Heart right ventricle (tissue), 16 donors: ENCODE results near the gene PRDM16. TPM values are rescaled to one million over a fixed set of nuclear protein-coding genes. Genes with fewer than 3 reads are reported as not detected.
A peak's percentile ranks its signal among the peaks of the same experiment; 100 is the strongest.

Source experiments
- ATAC-seq, 8 donors: fragments of 200-7000 bp; cut with Tn5 transposase; one replicate each; pipeline ENCODE4 v1.9.1; 2020; ENCODE audit warnings: mild to moderate bottlenecking in 8 of 8, moderate library complexity in 8 of 8, moderate number of reproducible peaks in 1 of 8
- DNase-seq, 2 donors: peaks; one replicate each; pipeline ENCODE4 v3.0.0-alpha.2; 2020
- H3K27ac ChIP-seq, 10 donors: fragments of 200-600 bp; sonication (generic) in 2 of 10; one replicate each; pipeline versions ENCODE4 v1.5.0 to v1.8.0; 2020 to 2022; ENCODE audit warnings: mild to moderate bottlenecking in 3 of 10
- H3K27me3 ChIP-seq, 7 donors: fragments of 200-600 bp; one replicate each; pipeline ENCODE4 v1.8.0; 2021 to 2022; ENCODE audit warnings: mild to moderate bottlenecking in 2 of 7
- H3K36me3 ChIP-seq, 9 donors: fragments of 200-600 bp; sonication (generic) in 1 of 9; one replicate each; pipeline versions ENCODE4 v1.5.0 to v1.8.0; 2020 to 2022; ENCODE audit warnings: mild to moderate bottlenecking in 2 of 9
- H3K4me1 ChIP-seq, 9 donors: fragments of 200-600 bp; sonication (generic) in 1 of 9; one replicate each; pipeline versions ENCODE4 v1.5.0 to v1.8.0; 2020 to 2022; ENCODE audit warnings: mild to moderate bottlenecking in 4 of 9
- H3K4me3 ChIP-seq, 10 donors: fragments of 200-600 bp; sonication (generic) in 2 of 10; one replicate each; pipeline versions ENCODE4 v1.5.0 to v1.8.0; 2020 to 2022; ENCODE audit warnings: mild to moderate bottlenecking in 7 of 10, moderate library complexity in 2 of 10
- H3K9me3 ChIP-seq, 11 donors: fragments of 200-600 bp in 10 of 11; sonication (generic) in 2 of 11; one replicate each; pipeline versions ENCODE4 v1.5.0 to v1.8.0; 2013 to 2022; ENCODE audit warnings: mild to moderate bottlenecking in 2 of 11, control low read depth in 1 of 11, moderate library complexity in 1 of 11
- CTCF ChIP-seq, 9 donors: fragments of 200-600 bp; sonication (generic) in 2 of 9; IDR thresholded peaks; one replicate each; pipeline versions ENCODE4 v1.5.0 to v1.8.0; 2021 to 2022; ENCODE audit warnings: antibody characterized with exemption in 9 of 9, mild to moderate bottlenecking in 5 of 9, moderate library complexity in 1 of 9
- WGBS, 2 donors: extraction: QIAGEN DNeasy Blood & Tissue Kit; methylation state at CpG; one replicate each; pipeline ENCODE4 v1.1.7; 2013; ENCODE audit warnings: inconsistent platforms in 1 of 2; 5-methylcytosine and 5-hydroxymethylcytosine counted together
- intact Hi-C, 10 donors: fragments of 100-400 bp; cut with DNase I; formaldehyde crosslinking; loops; one replicate each; pipeline versions ENCODE4 v1.11.1 to v1.14.2; 2022
- polyA plus RNA-seq, 2 donors: library from polyadenylated mRNA; stranded (reverse); fragments of 200-250 nt; gene quantifications; one replicate each; pipeline ENCODE4 v1.2.3, GENCODE V29; 2013
- total RNA-seq, 10 donors: library from RNA; stranded (reverse); fragmentation: NEBNext Ultra II Directional in 3 of 10; extraction: Animal tissue kit (Norgen Biotek cat#: 25700) in 3 of 10; gene quantifications; one replicate each; pipeline versions ENCODE4 v1.2.1 to v1.2.4, GENCODE V29; 2021 to 2023
- donor health status: Arrhythmogenic right ventricular cardiomyopathy.
- donor health status: ischemic (EF 13 %, LVEDD 7.1; RV severe dilation, severe dysfunction).
- donor health status: healthy with polysubstance abuse.
- donor health status: DM: no; HTN: yes; CAD: no.
- donor health status: DM: no; HTN: no; CAD: no.
- donor health status: ischemic (EF 25% LVEDD 6.9; RV normal size, moderate dysfunction).
- donor health status: ischemic (EF 25% LVEDD 5.7; RV mildly dilated, moderate dysfunction).
- donor health status: healthy.
- donor health status: DM: yes; HTN: yes; CAD: no.
- donor health status: Ischemic cardiomyopathy.
- donor health status: ischemic (EF 35%, LVEDD 5.7; RV mildly dilated, moderate dysfunction).
- donor health status: nonischemic (EF 11% LVEDD 7.7; RV severe dilation, severe dysfunction).
- donor health status: DM: yes; HTN: yes; CAD: no.
- donor health status: PGD.
- donor health status: ischemic (EF 29% LVEDD 5.4; RV normal size, mild dysfunction).
- donor health status: nonischemic (EF 23%, LVEDD 6.1; RV moderate dilation, normal function).

PRDM16 gene
- total and polyA plus RNA-seq, 12 donors = 4.1 to 25.9 (median 14.8) TPM

GRCh38 chr1:3175486-3175885 is 106.5 kb downstream of the PRDM16 start:
- Histone ChIP-seq H3K4me1 (peaks cover 31 to 52% (median 45%) of the 10 kb centered on the region in 9 donors), H3K4me3 (peak overlapping the region in 2 of 10 donors; percentile 28 to 32), H3K27ac (peak overlapping the region in 8 of 10 donors; percentile 4 to 81 (median 68)), H3K9me3 (no peaks in the 10 kb centered on the region), H3K36me3 (no peaks in the 10 kb centered on the region), H3K27me3 (peaks cover 0 to 15% (median 0%) of the 10 kb centered on the region in 7 donors)
- 73 to 76% methylated on average over 8 of the region's 8 CpGs for WGBS, 2 donors
- intact Hi-C loops = loop anchor here in 2 of 10 donors (10.0 kb wide), 1 partner anchor 101 kb away; no protein-coding TSS in a partner anchor
- no peak for TF ChIP-seq CTCF (IDR thresholded peaks at IDR 0.05)
- ATAC-seq (no peak), DNase-seq (no peak)

GRCh38 chr1:3176028-3176427 is 107.0 kb downstream of the PRDM16 start:
- peaks cover 0 to 11% (median 0%) of the 10 kb centered on the region in 7 donors for H3K27me3 ChIP-seq
- peaks cover 26 to 47% (median 41%) of the 10 kb centered on the region in 9 donors for H3K4me1 ChIP-seq
- H3K9me3 ChIP-seq = no peaks in the 10 kb centered on the region
- no peak overlapping the region for H3K27ac ChIP-seq
- H3K36me3 ChIP-seq = no peaks in the 10 kb centered on the region
- DNase-seq (no peak), ATAC-seq (no peak)
- intact Hi-C loops = loop anchor here in 2 of 10 donors (10.0 kb wide), 1 partner anchor 101 kb away; no protein-coding TSS in a partner anchor
- H3K4me3 ChIP-seq = no peak overlapping the region
- TF ChIP-seq CTCF (IDR thresholded peaks at IDR 0.05) = no peak

- Histone ChIP-seq H3K36me3 (no peaks in the 10 kb centered on the region), H3K4me1 (peaks cover 18 to 39% (median 33%) of the 10 kb centered on the region in 9 donors), H3K27me3 (peaks cover 0 to 3% (median 0%) of the 10 kb centered on the region in 7 donors), H3K9me3 (no peaks in the 10 kb centered on the region), H3K4me3 (no peak overlapping the region), H3K27ac (no peak overlapping the region)
- ATAC-seq = no peak
- no peak for DNase-seq
- intact Hi-C loops = loop anchor here in 2 of 10 donors (10.0 kb wide), 1 partner anchor 102 kb away; no protein-coding TSS in a partner anchor
- 95 to 98% methylated on average over 2 of the region's 2 CpGs for WGBS, 2 donors
- TF ChIP-seq CTCF (IDR thresholded peaks at IDR 0.05) = no peak
Observed at GRCh38 chr1:3176820-3177219, 107.8 kb downstream of the PRDM16 start.

- Histone ChIP-seq H3K27ac (no peak overlapping the region), H3K4me1 (peaks cover 17 to 28% (median 24%) of the 10 kb centered on the region in 9 donors), H3K9me3 (no peaks in the 10 kb centered on the region), H3K4me3 (no peak overlapping the region), H3K27me3 (peaks cover 0 to 11% (median 0%) of the 10 kb centered on the region in 7 donors), H3K36me3 (no peaks in the 10 kb centered on the region)
- ATAC-seq (no peak), DNase-seq (no peak)
- intact Hi-C loops = loop anchor here in 2 of 10 donors (10.0 kb wide), 1 partner anchor 103 kb away; no protein-coding TSS in a partner anchor
- WGBS, 2 donors = 91 to 92% methylated on average over 16 of the region's 16 CpGs
- TF ChIP-seq CTCF (IDR thresholded peaks at IDR 0.05) = no peak
Observed at GRCh38 chr1:3178279-3178678, 109.3 kb downstream of the PRDM16 start.
